NCI-H2029 treated with DMSO at 0.1 percent for 48 hours (cell line): ENCODE results near the gene TTLL11.

ENCODE experiments used
- DNase-seq: peaks from one replicate; lab custom pipeline; 2025; lab: John Stamatoyannopoulos, UW

Gene TTLL11

DNA sequence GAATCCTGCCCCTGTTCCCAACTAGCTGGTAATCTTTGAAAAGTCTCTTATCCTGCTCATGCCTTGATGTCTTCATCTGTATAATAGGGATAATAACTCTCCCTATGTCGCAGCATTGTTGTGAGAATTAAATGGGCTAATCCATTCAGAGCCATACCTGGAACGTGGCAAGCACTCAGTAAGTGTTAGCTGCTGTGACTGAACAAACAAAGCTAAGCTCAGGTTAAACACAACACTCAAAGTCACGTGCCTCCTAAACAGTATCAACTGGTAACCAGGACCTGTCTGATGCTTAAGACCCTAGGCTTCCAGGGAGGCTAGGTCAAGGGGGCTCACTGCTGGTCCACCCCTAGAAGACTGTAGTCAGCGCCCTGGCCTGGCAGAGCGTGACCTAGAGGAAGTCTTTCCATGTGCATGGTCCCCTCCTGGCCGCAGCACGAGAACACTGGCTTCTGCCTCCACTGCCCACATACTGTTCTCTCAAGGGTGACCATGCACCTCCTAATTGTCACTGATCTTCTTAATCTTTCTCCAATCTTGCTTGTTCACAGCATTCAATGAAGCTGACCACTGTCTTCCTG, 211.1 kb downstream of the TTLL11 start:
- peak; percentile 41 for DNase-seq

DNA sequence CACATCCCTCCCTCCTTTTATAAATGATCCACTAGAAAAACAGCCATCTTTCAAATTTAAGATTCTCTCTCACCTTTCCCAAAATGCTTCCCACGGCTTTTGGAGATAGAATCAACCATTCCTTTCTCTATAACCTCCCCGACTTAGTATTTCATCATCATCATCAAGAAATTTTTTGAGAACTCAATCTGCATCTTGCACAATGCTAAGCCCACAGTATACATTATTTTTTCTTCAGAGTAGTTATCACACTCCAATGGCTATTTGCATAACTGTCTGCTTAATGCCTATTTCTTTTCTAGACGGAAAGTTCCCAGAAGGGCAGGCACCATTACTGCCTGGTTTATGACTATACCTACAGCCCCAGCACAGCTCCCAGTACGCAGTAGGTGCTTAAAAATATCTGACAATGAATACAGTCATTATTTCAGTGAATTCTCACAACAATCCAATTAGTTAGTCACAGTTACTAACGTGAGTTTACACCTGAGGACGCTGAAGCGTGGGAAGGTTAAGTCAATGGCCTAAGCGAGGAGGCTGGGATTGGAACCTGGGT, 212.7 kb downstream of the TTLL11 start:
- DNase-seq = no peak

GRCh38 chr9:121878271-121878822, 214.8 kb downstream of the TTLL11 start:
- DNase-seq = no peak

DNA sequence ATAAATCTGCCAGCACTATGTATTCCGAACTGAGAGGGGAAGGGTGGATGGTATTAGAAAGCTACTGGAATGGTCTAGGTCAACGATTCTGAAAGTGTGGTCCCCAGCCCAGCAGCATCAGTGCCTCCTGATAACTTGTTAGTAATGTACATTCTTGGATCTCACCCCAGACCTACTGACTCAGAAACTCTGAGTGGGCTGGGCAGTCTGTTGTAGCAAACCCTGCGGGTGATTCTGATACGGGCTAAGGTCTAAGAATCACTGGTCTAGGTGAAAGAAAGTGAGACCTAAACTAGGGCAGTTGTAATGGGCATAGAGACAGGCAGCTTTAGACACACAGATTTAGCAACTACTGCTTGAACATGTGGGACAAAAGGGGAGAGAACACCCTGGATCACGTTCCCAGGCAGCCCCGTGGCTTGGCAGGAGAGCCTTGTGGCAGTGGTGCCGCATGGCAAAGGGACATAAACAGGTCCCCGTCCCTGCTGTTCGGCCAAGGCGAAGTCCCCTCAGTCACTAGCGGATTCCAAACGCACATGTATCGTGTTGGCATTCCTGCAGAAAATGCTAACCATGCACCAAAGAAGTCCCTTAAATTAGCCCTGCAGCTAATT, 216.3 kb downstream of the TTLL11 start:
- DNase-seq = no peak

- no peak for DNase-seq
Observed at GRCh38 chr9:121876255-121876654, 216.9 kb downstream of the TTLL11 start.

DNA sequence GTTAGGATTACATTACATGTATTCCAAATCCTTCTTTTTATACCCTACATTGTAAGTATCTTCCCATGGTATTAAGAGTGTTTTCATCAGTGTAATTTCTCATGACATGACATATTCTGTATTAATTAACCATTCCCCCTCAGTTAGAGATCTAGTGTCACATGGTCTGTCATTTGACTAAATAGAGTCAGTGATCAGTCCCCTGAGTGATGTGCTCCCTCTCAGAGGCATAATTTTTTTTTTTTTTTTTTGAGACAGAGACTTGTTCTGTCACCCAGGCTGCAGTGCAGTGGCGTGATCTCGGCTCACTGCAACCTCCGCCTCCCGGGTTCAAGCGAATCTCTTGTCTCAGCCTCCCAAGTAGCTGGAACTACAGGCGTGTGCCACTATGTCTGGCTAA, 218.6 kb downstream of the TTLL11 start:
- DNase-seq = no peak

DNA sequence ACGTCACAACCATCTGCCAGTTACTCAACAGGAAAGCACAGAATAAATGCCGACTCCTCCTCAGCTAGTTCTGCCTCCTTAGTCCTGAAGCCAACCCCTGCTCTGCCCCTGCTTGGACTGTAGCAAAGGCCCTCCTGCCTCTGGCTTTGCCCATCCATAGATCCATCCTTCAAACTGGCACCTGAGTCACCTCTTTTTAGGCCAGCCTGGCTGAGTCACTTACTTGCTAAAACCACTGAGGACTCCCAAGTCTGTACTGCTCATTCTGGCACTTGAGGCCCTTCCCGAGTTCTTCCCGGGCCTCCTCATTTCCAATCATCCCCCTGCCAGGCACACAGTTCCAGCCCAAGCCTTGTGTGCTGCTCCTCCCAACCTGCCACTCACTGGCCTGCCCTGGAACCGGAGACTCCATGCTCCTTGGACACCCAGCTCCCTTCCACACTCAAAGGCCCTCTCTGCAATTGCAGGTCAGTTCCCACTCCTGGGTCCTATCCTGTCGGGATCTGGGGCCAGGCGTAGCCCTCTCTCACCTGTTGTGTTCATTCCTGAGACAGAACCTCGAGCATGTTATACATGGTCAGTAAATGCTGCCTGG, 221.6 kb downstream of the TTLL11 start:
- DNase-seq = no peak

- no peak for DNase-seq
Observed at GRCh38 chr9:121870271-121870670, 222.8 kb downstream of the TTLL11 start.

DNA sequence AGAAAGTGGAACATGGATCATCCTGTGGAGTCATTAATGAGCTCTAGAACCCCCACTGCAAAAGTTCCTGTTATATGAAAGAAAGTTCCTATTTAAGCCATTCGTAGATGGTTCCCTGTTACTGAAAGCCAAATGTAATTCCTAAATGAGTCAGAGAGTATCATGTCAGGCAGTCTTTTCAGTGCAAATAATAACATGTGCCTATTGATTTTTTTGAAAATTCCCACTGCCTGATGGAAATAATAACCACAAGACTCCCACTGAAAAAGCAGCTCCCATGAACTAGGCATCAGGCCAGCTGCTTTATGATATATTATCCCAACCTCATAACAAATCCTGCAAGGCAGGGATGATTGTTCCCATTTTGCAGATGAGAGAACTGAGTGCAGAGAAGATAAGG, 224.5 kb downstream of the TTLL11 start:
- no peak for DNase-seq

DNA sequence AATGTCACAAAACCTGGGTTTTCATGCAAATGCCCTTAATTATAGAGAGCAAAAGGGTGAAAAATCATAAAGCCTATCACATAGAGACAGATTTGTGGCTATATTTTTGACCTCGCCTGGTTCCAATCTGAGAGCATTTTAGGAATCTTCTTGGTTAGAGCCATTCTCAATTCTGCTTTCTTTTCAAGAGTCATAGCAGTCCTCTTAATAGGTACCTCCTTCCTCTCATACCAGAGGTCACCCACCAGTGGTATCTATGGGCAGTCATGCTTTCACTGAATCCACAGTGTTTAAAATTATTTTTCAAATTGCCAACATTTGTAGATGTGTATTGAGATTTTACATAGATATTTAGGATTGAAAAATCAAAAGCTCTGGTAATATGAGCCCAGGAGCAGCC, 226.2 kb downstream of the TTLL11 start:
- DNase-seq = no peak

- no peak for DNase-seq
Observed at GRCh38 chr9:121865884-121866283, 227.2 kb downstream of the TTLL11 start.

DNA sequence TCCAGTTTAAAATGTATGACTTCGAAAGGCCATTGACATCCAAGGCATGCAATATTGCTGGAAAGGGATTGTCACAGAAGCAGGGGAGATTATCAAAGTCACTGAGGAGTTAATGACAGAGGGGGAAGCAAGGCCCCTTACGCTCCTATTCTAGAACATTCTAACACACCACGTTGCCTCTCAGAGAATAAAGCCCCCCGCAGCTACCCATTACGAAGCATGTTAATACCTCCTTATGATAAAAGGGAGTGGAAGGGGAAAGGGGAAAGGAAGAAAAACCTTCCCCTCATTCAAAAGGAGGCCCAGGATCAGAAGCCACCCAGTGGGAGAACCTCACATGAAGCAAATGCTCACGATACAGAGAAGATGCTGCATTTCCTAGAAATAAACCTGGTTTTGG, 228.0 kb downstream of the TTLL11 start:
- DNase-seq = no peak

GRCh38 chr9:121863955-121864354, 229.2 kb downstream of the TTLL11 start:
- no peak for DNase-seq

DNA sequence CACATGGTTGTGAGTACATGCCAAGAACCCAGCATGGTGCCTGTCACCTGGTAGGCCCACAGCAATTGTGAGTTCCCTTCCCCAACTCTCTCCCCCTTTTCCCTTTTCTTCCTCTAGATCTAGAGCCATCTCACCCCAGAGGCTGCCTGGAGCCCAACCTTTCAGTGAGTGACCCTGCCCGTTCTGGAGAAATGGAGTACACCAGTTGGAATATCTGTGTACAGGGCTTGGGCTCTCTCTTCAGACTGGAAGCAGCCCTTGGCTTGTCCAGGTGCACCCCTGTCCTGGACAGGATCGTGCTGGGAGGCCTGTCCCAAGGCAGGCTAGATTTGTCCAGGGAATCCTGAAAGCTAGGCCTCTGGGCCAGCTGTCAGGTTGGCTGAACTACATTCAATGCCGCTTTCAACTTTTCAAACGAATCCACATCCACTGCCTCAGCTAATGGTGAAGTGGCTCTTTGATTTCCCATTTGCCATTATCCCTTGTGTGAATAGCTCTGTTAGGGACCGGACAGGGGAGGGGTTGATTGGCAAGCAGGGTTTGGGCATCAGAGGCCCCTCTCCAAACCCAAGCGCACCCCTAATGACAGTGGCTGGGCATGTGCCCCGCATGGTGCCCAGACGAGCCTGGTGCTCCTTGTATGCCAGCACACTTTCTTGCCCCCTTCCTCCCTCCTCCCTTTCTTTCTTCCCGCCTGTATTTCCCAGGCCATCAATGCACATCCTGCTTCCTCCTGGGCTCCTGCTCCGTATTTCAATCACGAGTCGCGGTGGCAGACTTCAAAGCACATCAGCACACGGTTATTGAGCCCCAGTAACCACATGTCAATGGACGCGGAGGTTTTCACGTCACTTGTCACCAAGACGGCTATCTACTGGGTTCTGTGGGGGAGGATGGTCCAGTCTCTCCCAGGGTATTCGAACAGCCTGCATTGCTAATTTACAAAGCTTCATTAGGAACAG, 230.5 kb downstream of the TTLL11 start:
- no peak for DNase-seq

GRCh38 chr9:121861501-121862180, 231.5 kb downstream of the TTLL11 start:
- no peak for DNase-seq

DNA sequence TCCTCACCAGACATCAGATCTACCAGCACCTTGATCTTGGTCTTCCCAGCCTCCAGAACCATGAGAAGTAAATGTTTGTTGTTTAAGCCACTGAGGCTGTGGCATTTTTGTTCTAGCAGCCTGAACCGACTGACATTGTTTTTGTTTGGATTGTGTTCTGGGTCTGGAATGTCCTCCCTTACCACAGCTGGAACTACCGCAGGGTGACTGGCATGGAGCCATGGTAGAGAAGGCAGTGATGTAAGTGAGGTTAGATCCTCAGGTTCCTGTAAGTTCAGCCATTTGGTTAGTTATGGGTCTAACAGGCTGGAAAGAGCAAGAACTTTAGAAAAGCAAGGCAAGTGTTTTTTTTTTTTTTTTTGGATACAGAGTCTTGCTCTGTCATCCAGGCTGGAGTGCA, 232.4 kb downstream of the TTLL11 start:
- peak; percentile 83 for DNase-seq

- DNase-seq = no peak
Observed at GRCh38 chr9:121860213-121860612, 232.9 kb downstream of the TTLL11 start.

- no peak for DNase-seq
Observed at GRCh38 chr9:121859646-121860045, 233.5 kb downstream of the TTLL11 start.

GRCh38 chr9:121858788-121859187, 234.3 kb downstream of the TTLL11 start:
- no peak for DNase-seq

DNA sequence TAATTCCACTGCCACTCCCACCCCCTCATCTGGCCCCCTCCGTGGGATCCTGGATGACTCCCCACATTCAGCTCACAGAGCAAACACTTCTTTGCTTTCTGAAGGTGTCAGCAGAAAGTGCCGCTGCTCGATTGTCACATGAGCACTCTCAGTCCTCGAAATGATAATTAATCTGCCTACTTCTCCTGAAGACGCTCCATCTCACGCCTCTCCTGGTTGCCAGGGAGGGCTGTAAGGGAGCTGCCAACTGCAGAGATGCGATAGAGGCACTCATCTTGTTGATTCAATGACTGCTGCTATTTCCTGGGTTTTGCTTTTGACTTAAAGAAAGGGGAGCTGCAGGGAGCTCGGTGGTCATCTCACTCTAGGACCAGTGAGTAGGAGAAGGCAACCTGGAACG, 235.2 kb downstream of the TTLL11 start:
- peak; percentile 87 for DNase-seq

- no peak for DNase-seq
Observed at GRCh38 chr9:121855476-121855875, 237.6 kb downstream of the TTLL11 start.
